HepG2 (cell line): ENCODE data around the gene ANP32B. TPM values are rescaled to one million over a fixed set of nuclear protein-coding genes. Genes with fewer than 3 reads are reported as not detected.

Experiments
- AHR ChIP-seq: IDR thresholded peaks from 2 replicates; pipeline ENCODE4 v1.6.1; 2018; ENCODE audit warnings: missing genetic modification reagents, missing compliant biosample characterization
- GPN1 ChIP-seq: sonication (generic); formaldehyde crosslinking; IDR thresholded peaks from 2 replicates; pipeline ENCODE4 v1.5.1; 2020; ENCODE audit warnings: missing genetic modification reagents, borderline replicate concordance
- HDAC2 ChIP-seq: sonication (generic); formaldehyde crosslinking; IDR thresholded peaks from 2 replicates; pipeline ENCODE4 v1.4.0; 2020; ENCODE audit warnings: missing genetic modification reagents
- HMGXB3 ChIP-seq: sonication (generic); formaldehyde crosslinking; IDR thresholded peaks from 2 replicates; pipeline ENCODE4 v1.4.0; 2020; ENCODE audit warnings: missing genetic modification reagents, borderline replicate concordance
- MED1 ChIP-seq: sonication (generic); formaldehyde crosslinking; IDR thresholded peaks from 2 replicates; pipeline ENCODE4 v1.4.0; 2020; ENCODE audit warnings: missing genetic modification reagents
- MXD1 ChIP-seq: sonication (generic); formaldehyde crosslinking; IDR thresholded peaks from 2 replicates; pipeline ENCODE4 v1.4.0; 2020; ENCODE audit warnings: mild to moderate bottlenecking, missing genetic modification reagents
- TSC22D2 ChIP-seq: sonication (generic); formaldehyde crosslinking; IDR thresholded peaks from 2 replicates; pipeline ENCODE4 v1.5.1; 2020; ENCODE audit warnings: missing genetic modification reagents, mild to moderate bottlenecking, borderline replicate concordance
- ZNF230 ChIP-seq: sonication (generic); formaldehyde crosslinking; IDR thresholded peaks from 2 replicates; pipeline ENCODE4 v1.4.0; 2020; ENCODE audit warnings: mild to moderate bottlenecking, missing genetic modification reagents
- ZNF281 ChIP-seq: sonication (generic); formaldehyde crosslinking; IDR thresholded peaks from 2 replicates; pipeline ENCODE4 v1.4.0; 2020; ENCODE audit warnings: missing genetic modification reagents, borderline replicate concordance
- ZNF318 ChIP-seq: sonication (generic); formaldehyde crosslinking; IDR thresholded peaks from 2 replicates; pipeline ENCODE4 v1.4.0; 2020; ENCODE audit warnings: mild to moderate bottlenecking, missing genetic modification reagents
- ZNF777 ChIP-seq: sonication (generic); formaldehyde crosslinking; IDR thresholded peaks from 2 replicates; pipeline ENCODE4 v1.4.0; 2020; ENCODE audit warnings: missing genetic modification reagents
- polyA plus RNA-seq, 8 experiments: library from polyadenylated mRNA; depleted of rRNA in 3 of 8; stranded (reverse) in 7 of 8; unstranded in 1 of 8; fragments of >200 nt; fragmentation: Illumina TruSeq in 4 of 8; extraction: Trizol in 4 of 8; gene quantifications; 2 replicates each; pipeline versions ENCODE4 v1.2.1 to v1.2.3, GENCODE V29; 2011 to 2016; ENCODE audit warnings: low read depth in 4 of 8, missing spikeins in 1 of 8, mixed read lengths in 1 of 8; ENCODE audit not compliant: insufficient read depth in 1 of 8
- total RNA-seq, 5 experiments: library from RNA; depleted of rRNA; stranded (reverse); fragments of >200 nt; fragmentation: Illumina TruSeq; extraction: Trizol; gene quantifications; 2 replicates each; pipeline ENCODE4 v1.2.3, GENCODE V29; 2016; ENCODE audit warnings: low read depth in 1 of 5

ANP32B gene
- total and polyA plus RNA-seq, 2 of the 13 experiments (the other 11 are each of a cell fraction or from before 2014, with no cell fraction given) = 22.1 to 37.5 TPM

DNA sequence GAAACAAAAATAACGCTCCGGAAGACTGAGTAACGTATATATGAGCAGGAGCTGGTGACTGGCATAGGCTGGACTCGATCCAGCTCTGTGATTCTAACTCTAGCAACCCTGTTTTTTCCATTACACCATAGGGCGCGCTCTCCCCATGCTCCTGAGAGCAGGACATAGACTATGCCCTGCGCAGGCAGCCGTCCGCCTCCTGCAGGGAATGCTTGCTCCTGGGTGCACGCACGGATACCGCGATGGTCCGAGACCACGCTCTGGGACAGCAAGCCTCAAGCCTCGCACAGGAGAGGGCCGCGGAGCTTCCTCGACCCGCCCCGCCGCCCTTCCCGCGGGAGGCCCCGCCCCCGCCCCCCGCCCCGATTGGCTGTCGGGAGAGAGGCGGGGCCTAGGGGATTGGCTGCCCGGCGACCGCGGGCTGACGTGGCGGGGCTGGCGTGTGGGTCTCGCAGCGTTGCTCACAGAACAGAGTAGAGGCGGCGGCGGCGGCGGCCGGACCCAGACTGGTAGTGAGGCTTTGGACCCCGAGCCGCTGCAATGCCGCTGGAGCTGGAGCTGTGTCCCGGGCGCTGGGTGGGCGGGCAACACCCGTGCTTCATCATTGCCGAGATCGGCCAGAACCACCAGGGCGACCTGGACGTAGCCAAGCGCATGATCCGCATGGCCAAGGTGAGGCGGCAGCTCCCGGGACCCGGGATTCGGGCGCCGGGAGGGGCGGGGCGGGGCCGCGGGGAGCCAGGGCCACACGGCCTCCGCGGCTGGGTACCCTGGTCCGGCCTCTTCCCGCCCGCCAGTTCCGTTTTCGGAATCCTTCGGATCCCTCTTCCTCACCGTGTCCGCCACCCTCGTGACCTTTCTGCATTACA lies 73.4 kb downstream of the ANP32B start, which contains the start of gene NANS (continued):
- TF ChIP-seq HDAC2 (peak; percentile 54; the same call in 1 of the 2 replicates), ZNF230 (CRISPR knock-in tag) (peak; percentile 91), ZNF318 (CRISPR knock-in tag) (no peak; the same call in 1 of the 2 replicates), HMGXB3 (CRISPR knock-in tag) (no peak), ZNF281 (peak; percentile 36; the same call in 1 of the 2 replicates), GPN1 (CRISPR knock-in tag) (no peak), TSC22D2 (peak; percentile 25), MED1 (CRISPR knock-in tag) (peak; percentile 45; the same call in 1 of the 2 replicates), MXD1 (CRISPR knock-in tag) (peak; percentile 86), AHR (CRISPR knock-in tag) (peak; percentile 68; the same call in 1 of the 2 replicates), ZNF777 (CRISPR knock-in tag) (peak; percentile 58)
